Stimulated activated CD8-positive, alpha-beta memory T cell treated with anti-CD3 and anti-CD28 coated beads, Interleukin-4, amount 100 ng/mL, for 1 hour (primary cell): ENCODE measurements around the gene STK32A.

Source experiments
- DNase-seq, 2 donors: peaks; one replicate each; pipeline ENCODE4 v3.0.0-alpha.2; 2020; ENCODE audit warnings: low read depth in 2 of 2, low spot score in 1 of 2

Gene STK32A

DNA sequence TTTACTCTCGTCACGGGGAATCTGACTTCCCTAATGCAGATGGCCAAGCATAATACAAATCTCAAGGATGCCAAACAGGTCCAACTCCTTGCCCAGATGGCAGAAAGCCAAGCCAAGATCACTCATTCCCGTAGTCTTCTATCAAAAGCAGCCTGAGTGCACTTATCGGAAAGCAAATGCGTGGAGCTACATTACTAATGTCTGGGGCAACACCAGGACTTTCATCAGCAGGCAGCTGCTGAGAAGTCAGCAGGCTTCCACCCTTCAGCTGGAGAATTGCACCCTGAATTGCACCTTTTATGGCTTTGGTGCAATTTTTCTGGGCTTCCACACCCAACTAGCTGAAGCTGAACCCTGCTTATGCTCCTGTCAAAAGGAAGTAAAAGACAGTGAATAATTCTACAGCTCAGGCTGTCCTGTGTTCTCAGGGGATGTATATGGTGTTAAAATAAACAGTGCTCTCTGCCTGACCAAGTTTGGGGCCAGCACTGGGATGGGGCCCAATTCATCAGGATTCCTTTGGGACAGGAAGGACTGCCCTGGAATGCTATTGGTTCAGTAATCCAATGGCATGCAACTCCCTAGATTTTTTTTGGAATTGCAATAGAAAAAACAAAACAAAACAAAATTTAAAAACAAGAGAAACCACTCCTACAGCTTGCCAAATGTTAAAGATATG lies 182.4 kb downstream of the STK32A start:
- DNase-seq = no peak

DNA sequence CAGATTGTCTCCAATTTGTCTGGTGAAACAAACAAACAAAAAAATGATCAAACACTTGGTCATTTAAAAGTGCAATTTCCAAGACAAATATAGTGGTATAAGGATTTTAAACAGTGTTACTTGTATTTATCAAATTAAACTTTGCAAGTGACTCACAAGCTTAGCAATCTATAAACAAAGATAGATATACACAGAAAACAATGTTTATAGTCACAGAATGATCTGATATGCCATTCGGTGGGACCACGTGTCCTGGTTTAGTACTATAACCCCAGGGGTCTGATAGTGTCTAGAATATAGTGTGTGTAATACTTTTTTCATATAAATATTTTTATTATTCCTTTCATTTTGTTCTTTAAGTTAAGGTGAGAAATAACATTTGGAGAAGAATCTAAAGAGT lies 183.8 kb downstream of the STK32A start:
- no peak for DNase-seq

DNA sequence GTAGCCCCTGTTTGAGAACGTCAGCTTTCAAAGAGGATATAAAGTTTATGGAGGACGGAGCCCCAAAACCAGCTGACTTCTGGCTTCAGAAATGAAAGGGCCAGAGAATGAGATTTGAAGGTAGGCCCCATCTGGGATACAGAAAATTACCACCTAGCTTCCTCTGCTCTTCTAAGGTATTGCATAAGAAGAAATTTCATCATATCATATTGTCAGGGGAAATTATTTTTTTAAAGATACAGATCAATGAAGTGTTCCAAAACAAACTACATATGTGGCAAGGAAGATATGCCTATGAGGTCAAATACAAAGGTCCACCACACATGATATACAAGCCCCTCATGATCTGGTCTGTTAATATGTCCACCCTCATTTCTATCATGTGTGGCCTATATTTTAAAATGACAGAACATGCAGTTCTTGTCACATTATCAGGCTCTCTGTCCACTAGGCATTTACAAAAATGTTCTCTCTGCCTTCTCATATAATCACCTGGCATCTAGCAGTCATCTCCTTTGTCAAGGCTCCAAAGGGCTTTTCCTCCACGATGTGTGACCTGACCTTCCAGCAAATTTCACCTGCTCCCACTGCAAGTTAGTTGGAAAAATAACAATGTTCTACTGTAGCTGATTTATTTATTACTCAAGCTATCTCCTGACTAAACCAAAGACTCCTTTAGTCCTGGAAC lies 192.0 kb downstream of the STK32A start:
- DNase-seq = no peak

DNA sequence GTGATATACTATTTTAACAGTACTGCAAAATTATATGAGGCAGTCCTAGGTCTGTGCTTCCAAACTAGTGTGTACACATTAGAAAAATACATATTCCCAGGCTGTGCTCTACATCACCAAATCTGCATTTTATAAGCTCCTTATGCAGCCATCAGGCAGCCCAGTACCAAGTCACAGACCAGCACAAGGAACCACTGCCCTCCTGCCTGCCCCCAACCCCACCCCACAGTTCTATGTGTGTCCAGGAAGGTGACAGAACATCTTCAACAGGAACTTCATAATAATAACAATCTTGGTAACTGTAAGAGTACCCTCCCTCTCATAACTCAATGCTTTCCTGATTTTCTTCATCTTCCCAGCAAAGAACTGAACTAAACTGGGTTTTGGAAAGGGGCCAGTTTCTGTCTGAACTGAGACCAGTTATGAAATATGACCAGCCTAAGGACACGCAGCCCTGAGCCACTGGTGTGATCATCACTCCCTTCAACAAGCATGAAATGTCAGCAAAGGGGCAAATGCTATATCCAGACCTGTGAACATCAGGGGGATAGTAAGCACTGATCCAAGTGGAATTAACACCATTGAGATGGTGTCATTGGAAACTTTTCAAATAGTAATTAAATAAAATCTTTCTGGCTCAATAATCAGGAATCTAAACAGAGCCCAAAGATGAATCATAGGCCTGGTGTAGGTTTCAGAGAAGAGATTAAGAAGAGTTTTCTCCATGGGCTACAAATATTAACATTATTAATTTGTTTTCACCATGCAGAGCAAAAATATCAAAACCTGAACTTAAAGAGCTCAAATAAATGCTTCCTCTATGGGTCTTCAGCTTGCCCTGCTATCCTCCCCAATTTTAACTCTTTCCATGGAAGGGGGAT lies 192.9 kb downstream of the STK32A start:
- DNase-seq = no peak

DNA sequence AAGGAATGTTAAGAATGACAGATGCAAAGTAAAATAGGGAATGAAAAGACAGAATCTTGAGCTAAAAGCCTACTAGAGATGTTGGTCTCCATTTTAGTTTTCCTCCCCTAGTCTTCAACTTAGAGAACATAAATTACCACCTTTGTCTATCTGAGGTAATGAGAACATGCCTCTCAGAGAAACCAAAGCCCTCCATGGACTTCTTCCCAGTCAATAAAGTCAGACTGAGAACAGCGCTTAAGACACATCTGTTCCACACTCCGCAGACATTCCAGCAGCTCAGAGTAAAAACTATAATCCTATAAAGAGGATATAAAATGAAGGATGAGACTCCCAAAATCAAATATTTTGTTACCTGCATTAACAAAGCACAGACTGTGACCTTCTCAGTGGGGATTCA lies 195.8 kb downstream of the STK32A start:
- DNase-seq = no peak

DNA sequence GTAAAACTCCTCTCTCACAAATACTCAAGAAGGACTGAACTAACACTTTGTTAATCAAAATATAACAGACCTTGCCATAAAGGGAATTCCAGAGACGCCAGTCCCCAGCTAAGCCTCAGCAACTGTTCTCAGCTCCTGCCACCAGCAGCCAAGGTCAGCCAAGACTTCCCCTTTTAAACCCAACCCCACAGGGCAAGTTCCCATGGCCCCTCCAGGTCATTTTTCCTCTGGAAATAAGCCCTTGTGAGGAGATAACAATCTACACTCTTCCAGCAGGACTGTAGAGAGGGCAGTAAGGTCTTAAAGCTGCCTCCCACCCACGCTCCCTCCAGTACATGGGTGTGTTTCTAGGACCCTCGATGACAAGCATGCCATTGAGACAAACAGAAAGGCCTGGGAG lies 196.8 kb downstream of the STK32A start:
- no peak for DNase-seq

DNA sequence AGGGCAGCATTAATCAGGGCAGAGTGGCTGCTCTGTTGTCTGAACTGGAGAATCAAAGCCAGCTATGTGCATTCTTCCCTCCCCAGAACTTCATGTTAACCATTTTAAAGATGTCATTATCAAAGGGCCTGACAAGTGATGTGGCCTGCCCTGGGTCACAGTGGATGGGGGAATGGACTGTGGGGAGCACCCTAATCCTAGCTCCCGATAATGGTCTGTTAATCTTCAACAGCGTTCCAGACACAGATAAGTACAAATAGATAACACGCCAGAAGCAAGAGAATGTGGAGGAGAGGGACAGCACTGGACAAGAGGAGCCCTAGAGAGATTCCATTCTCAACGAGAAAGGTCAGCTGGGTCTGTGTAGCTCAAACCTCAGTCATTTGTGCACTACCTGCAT lies 197.5 kb downstream of the STK32A start:
- no peak for DNase-seq

DNA sequence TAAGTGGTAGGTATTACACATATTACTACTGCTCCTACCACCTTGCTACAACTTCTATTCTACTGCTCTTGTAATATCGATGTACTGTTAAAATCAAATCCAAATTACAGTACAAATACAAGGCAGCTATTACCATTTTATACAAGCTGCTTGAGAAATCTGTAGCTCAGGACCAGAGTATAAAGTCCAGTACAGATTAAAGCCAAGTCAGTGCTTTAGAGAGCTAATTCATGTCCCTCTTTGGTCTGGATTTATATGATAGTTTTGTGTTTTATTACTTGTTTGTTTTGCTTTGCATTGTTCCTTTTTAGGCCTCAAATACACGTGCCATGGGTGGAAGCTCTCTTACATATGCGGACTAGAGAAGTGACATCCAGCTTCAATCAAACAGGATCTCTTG lies 199.2 kb downstream of the STK32A start:
- no peak for DNase-seq

DNA sequence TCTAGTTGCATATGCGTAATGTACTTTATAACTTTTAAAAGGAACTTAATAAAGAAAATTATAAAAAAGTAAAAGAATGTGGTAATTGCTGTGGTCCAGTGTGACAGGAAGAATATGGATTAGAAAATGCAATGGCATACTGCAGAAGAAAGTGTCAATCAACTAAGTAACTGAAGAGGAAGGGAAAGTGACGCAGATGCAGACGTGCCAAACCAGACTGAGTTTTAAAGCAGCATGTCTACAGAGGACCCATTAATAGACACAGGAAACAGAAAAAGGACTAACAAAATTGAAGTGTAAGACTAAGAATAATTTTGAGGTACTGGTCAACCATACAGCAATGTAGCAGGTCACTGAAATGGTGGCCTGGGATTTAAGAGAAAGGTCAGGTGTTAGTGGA lies 201.8 kb downstream of the STK32A start:
- DNase-seq = no peak

DNA sequence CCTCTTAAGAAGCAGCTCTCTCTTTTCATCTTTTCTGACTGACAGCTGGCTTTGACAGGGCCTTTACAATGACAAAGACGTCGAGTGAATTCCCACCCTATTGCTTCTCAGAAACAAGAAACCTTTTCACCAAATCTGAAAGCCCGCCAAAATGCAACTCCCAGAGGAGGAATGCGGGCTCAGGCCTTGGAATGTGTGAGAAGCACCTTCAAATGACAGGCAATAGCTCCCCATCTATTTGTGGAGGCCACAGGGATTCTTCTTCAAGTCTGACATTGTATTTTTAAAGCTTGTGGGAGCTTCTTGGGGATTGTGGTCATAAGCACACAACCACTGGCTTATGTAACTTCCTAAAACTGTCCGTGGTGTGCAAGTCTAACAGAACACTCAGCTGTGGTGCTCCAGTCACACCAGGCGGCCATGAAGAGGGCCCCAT lies 202.4 kb downstream of the STK32A start:
- no peak for DNase-seq
